ENCODE measurements around the gene TMED1.

- TF ChIP-seq CTCF (IDR thresholded peaks at IDR 0.05) (no peak), POLR2A (IDR thresholded peaks at IDR 0.05) (no peak)
Measured at GRCh38 chr19:10820173-10820572, 15.8 kb downstream of the TMED1 start.

Data from lower leg skin (tissue), 3 donors.